Stimulated activated naive CD8-positive, alpha-beta T cell treated with anti-CD3 and anti-CD28 coated beads, Interleukin-15, amount 100 ng/mL, for 72 hours (primary cell): ENCODE results near the gene IFNA4.
"Not testable (repeated sequence)": the region's sequence is repeated elsewhere in the genome, so short reads cannot be mapped to it uniquely, and the experiment has no call there.

Source experiments
- ATAC-seq: fragments of 150-1000 bp; cut with Tn5 transposase; 2 replicates; pipeline ENCODE4 v1.10.0; 2021; ENCODE audit warnings: mild to moderate bottlenecking, moderate library complexity
- DNase-seq, 2 donors: peaks; one replicate each; pipeline ENCODE4 v3.0.0; 2021 to 2022
- H3K27ac Mint-ChIP-seq, 2 donors: one replicate each; pipeline ENCODE4 v1.8.0; 2022; ENCODE audit warnings: mild to moderate bottlenecking in 2 of 2, mixed read lengths in 2 of 2, moderate library complexity in 2 of 2
- H3K27me3 Mint-ChIP-seq: one replicate; pipeline ENCODE4 v1.8.0; 2022; ENCODE audit warnings: mixed read lengths
- H3K4me1 Mint-ChIP-seq: one replicate; pipeline ENCODE4 v1.8.0; 2022; ENCODE audit warnings: mild to moderate bottlenecking, mixed read lengths
- H3K4me3 Mint-ChIP-seq, 2 donors: one replicate each; pipeline ENCODE4 v1.8.0; 2022; ENCODE audit warnings: mild to moderate bottlenecking in 2 of 2, mixed read lengths in 2 of 2, moderate library complexity in 1 of 2
- H3K9me3 Mint-ChIP-seq, 2 donors: one replicate each; pipeline ENCODE4 v1.8.0; 2022; ENCODE audit warnings: mixed read lengths in 2 of 2

IFNA4 gene

GRCh38 chr9:21194867-21195776, 7.7 kb upstream of the IFNA4 start:
- not testable (repeated sequence) for H3K9me3 Mint-ChIP-seq, H3K27me3 Mint-ChIP-seq, H3K27ac Mint-ChIP-seq, H3K4me1 Mint-ChIP-seq
- DNase-seq (peak; percentile 47 to 56), ATAC-seq (peak; percentile 87)
- H3K4me3 Mint-ChIP-seq: peak overlapping the region; percentile 22 to 53

- ATAC-seq: peak; percentile 87
- H3K4me3 Mint-ChIP-seq, H3K9me3 Mint-ChIP-seq, H3K4me1 Mint-ChIP-seq, H3K27me3 Mint-ChIP-seq: not testable (repeated sequence)
- DNase-seq: peak; percentile 22 to 25
- H3K27ac Mint-ChIP-seq: peak overlapping the region in 1 of 2 donors; percentile 81
These were observed 4.3 kb downstream of the IFNA4 start for GRCh38 chr9:21182810-21183736.

GRCh38 chr9:21174671-21175070, 12.7 kb downstream of the IFNA4 start:
- no peak for DNase-seq
- H3K4me3 Mint-ChIP-seq: no peak overlapping the region
- no peaks in the 10 kb centered on the region for H3K27me3 Mint-ChIP-seq
- no peak for ATAC-seq
- H3K4me1 Mint-ChIP-seq: no peaks in the 10 kb centered on the region
- no peaks in the 10 kb centered on the region for H3K9me3 Mint-ChIP-seq
- H3K27ac Mint-ChIP-seq: no peak overlapping the region

GRCh38 chr9:21172156-21172555, 15.2 kb downstream of the IFNA4 start:
- Mint-ChIP-seq H3K27ac (no peak overlapping the region), H3K4me3 (no peak overlapping the region), H3K4me1 (no peaks in the 10 kb centered on the region), H3K27me3 (no peaks in the 10 kb centered on the region), H3K9me3 (no peaks in the 10 kb centered on the region)
- DNase-seq: no peak
- no peak for ATAC-seq

- H3K4me3 Mint-ChIP-seq: no peak overlapping the region
- H3K27ac Mint-ChIP-seq: no peak overlapping the region
- no peaks in the 10 kb centered on the region for H3K9me3 Mint-ChIP-seq
- no peaks in the 10 kb centered on the region for H3K27me3 Mint-ChIP-seq
- no peak for DNase-seq
- H3K4me1 Mint-ChIP-seq: no peaks in the 10 kb centered on the region
- no peak for ATAC-seq
These were observed 16.0 kb downstream of the IFNA4 start for GRCh38 chr9:21171351-21171750.

GRCh38 chr9:21166560-21166959, 20.8 kb downstream of the IFNA4 start, which contains the start of gene IFNA21:
IFNA21 (minus strand) TSS chr9:21166660; CDS start chr9:21166612, 48 bp downstream.
- H3K4me3 Mint-ChIP-seq, H3K9me3 Mint-ChIP-seq, DNase-seq, H3K27me3 Mint-ChIP-seq, H3K27ac Mint-ChIP-seq, H3K4me1 Mint-ChIP-seq, ATAC-seq: not testable (repeated sequence)

GRCh38 chr9:21165516-21165915, 21.9 kb downstream of the IFNA4 start:
- no peak overlapping the region for H3K27ac Mint-ChIP-seq
- no peaks in the 10 kb centered on the region for H3K9me3 Mint-ChIP-seq
- DNase-seq (no peak), ATAC-seq (no peak)
- no peak overlapping the region for H3K4me3 Mint-ChIP-seq
- peaks cover 7% of the 10 kb centered on the region for H3K4me1 Mint-ChIP-seq
- H3K27me3 Mint-ChIP-seq: no peaks in the 10 kb centered on the region

- peak overlapping the region in 1 of 2 donors; percentile 38 for H3K4me3 Mint-ChIP-seq
- H3K27me3 Mint-ChIP-seq: no peaks in the 10 kb centered on the region
- peaks cover 15% of the 10 kb centered on the region for H3K4me1 Mint-ChIP-seq
- ATAC-seq (peak; percentile 89), DNase-seq (peak in 1 of 2 donors; percentile 29)
- H3K9me3 Mint-ChIP-seq: peaks cover 0 to 10% of the 10 kb centered on the region in 2 donors
- H3K27ac Mint-ChIP-seq: no peak overlapping the region
These were observed 27.2 kb downstream of the IFNA4 start for GRCh38 chr9:21160178-21160577.

GRCh38 chr9:21155501-21155900, 31.9 kb downstream of the IFNA4 start:
- Mint-ChIP-seq H3K27me3 (no peaks in the 10 kb centered on the region), H3K9me3 (peaks cover 0 to 10% of the 10 kb centered on the region in 2 donors), H3K4me3 (no peak overlapping the region), H3K4me1 (peaks cover 15% of the 10 kb centered on the region), H3K27ac (no peak overlapping the region)
- ATAC-seq: no peak
- no peak for DNase-seq

- DNase-seq: no peak
- Mint-ChIP-seq H3K4me3 (peak overlapping the region in 1 of 2 donors; percentile 45), H3K27me3 (no peaks in the 10 kb centered on the region), H3K4me1 (peaks cover 8% of the 10 kb centered on the region), H3K9me3 (peaks cover 2 to 10% of the 10 kb centered on the region in 2 donors), H3K27ac (no peak overlapping the region)
- ATAC-seq: peak; percentile 78
These were observed 33.3 kb downstream of the IFNA4 start for GRCh38 chr9:21154018-21154608.

- ATAC-seq: no peak
- Mint-ChIP-seq H3K27me3 (no peaks in the 10 kb centered on the region), H3K27ac (no peak overlapping the region), H3K9me3 (peaks cover 9 to 12% of the 10 kb centered on the region in 2 donors), H3K4me3 (no peak overlapping the region), H3K4me1 (peaks cover 8% of the 10 kb centered on the region)
- DNase-seq: no peak
These were observed 33.9 kb downstream of the IFNA4 start for GRCh38 chr9:21153336-21154017.

GRCh38 chr9:21144603-21145002, 42.8 kb downstream of the IFNA4 start:
- DNase-seq (no peak), ATAC-seq (peak; percentile 39)
- Mint-ChIP-seq H3K4me3 (peak overlapping the region; percentile 48 to 52), H3K4me1 (peaks cover 22% of the 10 kb centered on the region), H3K27me3 (no peaks in the 10 kb centered on the region), H3K9me3 (peaks cover 25% of the 10 kb centered on the region in 2 donors), H3K27ac (peak overlapping the region in 1 of 2 donors; percentile 30)

- Mint-ChIP-seq H3K4me1 (peaks cover 22% of the 10 kb centered on the region), H3K9me3 (no peaks in the 10 kb centered on the region), H3K27ac (no peak within 1 kb of the TSS), H3K27me3 (no peaks in the 10 kb centered on the region), H3K4me3 (no peak within 1 kb of the TSS)
- no peak for DNase-seq
- ATAC-seq: no peak
These were observed 45.9 kb downstream of the IFNA4 start, which contains the start of gene IFNW1 for GRCh38 chr9:21141427-21141882. IFNW1 (minus strand) TSS chr9:21141832; CDS start chr9:21141570, 262 bp downstream.

GRCh38 chr9:21137020-21137419, 50.4 kb downstream of the IFNA4 start:
- peaks cover 6% of the 10 kb centered on the region for H3K27me3 Mint-ChIP-seq
- DNase-seq (no peak), ATAC-seq (no peak)
- no peaks in the 10 kb centered on the region for H3K9me3 Mint-ChIP-seq
- no peak overlapping the region for H3K27ac Mint-ChIP-seq
- H3K4me3 Mint-ChIP-seq: no peak overlapping the region
- H3K4me1 Mint-ChIP-seq: peaks cover 8% of the 10 kb centered on the region
